K562 (cell line): ENCODE measurements around the gene NBPF12. TPM values are rescaled to one million over a fixed set of nuclear protein-coding genes. Genes with fewer than 3 reads are reported as not detected.
A peak's percentile ranks its signal among the peaks of the same experiment; 100 is the strongest.
"Not testable (repeated sequence)": the region's sequence is repeated elsewhere in the genome, so short reads cannot be mapped to it uniquely, and the experiment has no call there.

Experiments
- ATAC-seq: fragments of 200-7000 bp; cut with Tn5 transposase; 3 replicates; pipeline ENCODE4 v1.9.1; 2020; ENCODE audit warnings: moderate library complexity
- BruUV-seq: library from RNA; stranded (reverse); fragments of 400-500 nt; replicated peaks from 2 replicates; lab custom pipeline; 2021; lab: Mats Ljungman, UMichigan
- CTCF ChIA-PET: fragments of 300-600 bp; formaldehyde crosslinking; extraction: SDS; loops from one replicate; lab custom pipeline; 2021; ENCODE audit warnings: low intra/inter-chr PET ratio; lab: Yijun Ruan, JAX
- POLR2A ChIA-PET: fragments of 300-600, 350-650 bp; sonication (Branson Sonifier 250); formaldehyde crosslinking; extraction: SDS; loops from one replicate; lab custom pipeline; 2021; ENCODE audit warnings: antibody characterized with exemption, inconsistent platforms; lab: Yijun Ruan, JAX
- DNase-seq, 4 experiments: peaks; one replicate each; pipeline versions ENCODE4 v3.0.0 to v3.0.0-alpha.2; 2011 to 2018; ENCODE audit warnings: low spot score in 3 of 4, mixed read lengths in 3 of 4; ENCODE audit errors: extremely low read depth in 1 of 4
- FAIRE-seq: peaks from 2 replicates; lab custom pipeline; 2011; peaks lifted over from hg19 to GRCh38; lab: Jason Lieb, UNC
- H2AFZ ChIP-seq: 2 replicates; pipeline ENCODE4 v1.6.0; 2011; ENCODE audit warnings: low read depth, low read length, control low read depth, inconsistent platforms
- H3K27ac ChIP-seq: fragments of 200-600 bp; 3 replicates; pipeline ENCODE4 v1.8.0; 2011; ENCODE audit warnings: low read depth, mild to moderate bottlenecking, control low read depth, inconsistent platforms, low read length, moderate library complexity, mixed read lengths; ENCODE audit errors: extremely low read depth
- H3K27me3 ChIP-seq, 2 experiments: fragments of 300-600 bp in 1 of 2; 2 replicates in 1 of 2; 3 replicates in 1 of 2; pipeline versions ENCODE4 v1.6.0 to v1.8.0; 2011; ENCODE audit warnings: inconsistent platforms in 2 of 2, low read length in 2 of 2, mild to moderate bottlenecking in 1 of 2, mixed read lengths in 1 of 2, moderate library complexity in 1 of 2; ENCODE audit not compliant: control insufficient read depth in 2 of 2, insufficient read depth in 2 of 2
- H3K36me3 ChIP-seq: fragments of 300-600 bp; 3 replicates; pipeline ENCODE4 v1.8.0; 2011; ENCODE audit warnings: mild to moderate bottlenecking, low read length, inconsistent platforms; ENCODE audit not compliant: control insufficient read depth, insufficient read depth
- H3K4me1 ChIP-seq, 2 experiments: fragments of 200-600 bp in 1 of 2; replicated peaks in 1 of 2; 2 replicates in 1 of 2; 3 replicates in 1 of 2; pipeline versions ENCODE4 v1.5.1 to v1.8.0; 2011; ENCODE audit warnings: inconsistent platforms in 2 of 2, low read length in 2 of 2, mild to moderate bottlenecking in 1 of 2, mixed read lengths in 1 of 2, moderate library complexity in 1 of 2; ENCODE audit not compliant: control insufficient read depth in 2 of 2, insufficient read depth in 2 of 2
- H3K4me2 ChIP-seq: 2 replicates; pipeline ENCODE4 v1.6.1; 2011; ENCODE audit warnings: low read length, control low read depth, inconsistent platforms, mixed read lengths; ENCODE audit not compliant: insufficient read depth
- H3K4me3 ChIP-seq: fragments of 200-600 bp; sonication (generic), shearing (Covaris generic); 2 replicates; pipeline ENCODE4 v1.5.1; 2016; ENCODE audit warnings: control low read depth, inconsistent platforms
- H3K79me2 ChIP-seq: fragments of 200-600 bp; 3 replicates; pipeline ENCODE4 v1.8.0; 2011; ENCODE audit warnings: low read length, inconsistent platforms; ENCODE audit not compliant: control insufficient read depth, insufficient read depth
- H3K9ac ChIP-seq, 2 experiments: 2 replicates each; pipeline versions ENCODE4 v1.6.0 to v1.6.1; 2011; ENCODE audit warnings: low read depth in 2 of 2, low read length in 2 of 2, control low read depth in 1 of 2, inconsistent platforms in 1 of 2, mild to moderate bottlenecking in 1 of 2, mixed read lengths in 1 of 2; ENCODE audit not compliant: insufficient read depth in 1 of 2
- H3K9me1 ChIP-seq: one replicate; pipeline ENCODE4 v1.6.0; 2011; ENCODE audit warnings: inconsistent platforms, mild to moderate bottlenecking, low read length, moderate library complexity; ENCODE audit not compliant: control insufficient read depth, insufficient read depth
- H3K9me3 ChIP-seq: replicated peaks from 2 replicates; pipeline ENCODE4 v1.5.1; 2011; ENCODE audit warnings: low read depth, low read length, inconsistent platforms; ENCODE audit not compliant: control insufficient read depth, insufficient read depth
- H4K20me1 ChIP-seq: replicated peaks from 2 replicates; pipeline ENCODE4 v1.6.1; 2011; ENCODE audit warnings: low read length, inconsistent platforms, mixed read lengths; ENCODE audit not compliant: control insufficient read depth, insufficient read depth
- NR2C1 ChIP-seq, 2 experiments: fragments of 450-650 bp; IDR thresholded peaks; 2 replicates each; pipeline ENCODE4 v1.6.1; 2017; ENCODE audit warnings: mild to moderate bottlenecking in 2 of 2, antibody characterized with exemption in 1 of 2, inconsistent platforms in 1 of 2, missing compliant biosample characterization in 1 of 2, missing genetic modification characterization in 1 of 2
- WGBS: fragments of 100-300 bp; shearing (Covaris generic); methylation state at CpG from one replicate; pipeline ENCODE4 v1.1.6; 2016; ENCODE audit warnings: low coverage, mixed read lengths; ENCODE audit not compliant: insufficient coverage; ENCODE audit errors: missing lambda C conversion rate; 5-methylcytosine and 5-hydroxymethylcytosine counted together
- in situ Hi-C: fragments of 300-500 bp; cut with MboI; formaldehyde crosslinking; loops from 4 replicates; pipeline ENCODE4 v1.15.0; 2018; ENCODE audit warnings: inconsistent platforms, mixed read lengths
- intact Hi-C: fragments of 100-400 bp; cut with micrococcal nuclease; formaldehyde crosslinking; loops from 2 replicates; pipeline ENCODE4 v1.14.2; 2022
- polyA plus RNA-seq, 8 experiments: library from polyadenylated mRNA; depleted of rRNA in 4 of 8; stranded (reverse) in 5 of 8; unstranded in 3 of 8; fragments of >200 nt; fragmentation: Nextera tagmentation in 2 of 8; fragmentation: Illumina TruSeq in 1 of 8; extraction: Ambion mirVana in 2 of 8; extraction: Trizol in 1 of 8; gene quantifications; 2 replicates each; pipeline versions ENCODE4 v1.2.1 to v1.2.3, GENCODE V29; 2011 to 2014; ENCODE audit warnings: inconsistent platforms in 1 of 8, missing spikeins in 1 of 8
- total RNA-seq, 7 experiments: library from RNA; depleted of rRNA in 6 of 7; stranded (reverse); fragments of >200 nt in 6 of 7; fragmentation: Illumina TruSeq in 2 of 7; extraction: Trizol in 2 of 7; gene quantifications; 2 replicates each; pipeline versions ENCODE4 v1.2.1 to v1.2.3, GENCODE V29; 2011 to 2021; ENCODE audit warnings: low replicate concordance in 1 of 7
- TF ChIP-seq, protein P1 (sequence below): fragments of 450-650 bp; conservative IDR thresholded peaks from 2 replicates; pipeline ENCODE4 v1.6.1; 2016; ENCODE audit warnings: missing genetic modification characterization, low read depth, mild to moderate bottlenecking, missing compliant biosample characterization, moderate library complexity
- TF ChIP-seq, protein P2 (sequence below): fragments of 450-650 bp; IDR thresholded peaks from 2 replicates; pipeline ENCODE4 v1.6.1; 2016; ENCODE audit warnings: missing biosample characterization, missing genetic modification characterization

NBPF12 gene
- total and polyA plus RNA-seq, 9 of the 15 experiments (the other 6 are each of a cell fraction or from before 2014, with no cell fraction given), result 2.4 to 14.5 (median 8.2) TPM

GRCh38 chr1:146948127-146948526 lies 10.0 kb downstream of the NBPF12 start (continued):
- TF ChIP-seq NR2C1 (IDR thresholded peaks at IDR 0.05), result not testable (repeated sequence)
- 0 out of 2 replicates have a peak, but pooled peaks have one; percentile 30 for TF ChIP-seq NR2C1 (tag; IDR thresholded peaks at IDR 0.05)
- TF ChIP-seq, protein P1, sequence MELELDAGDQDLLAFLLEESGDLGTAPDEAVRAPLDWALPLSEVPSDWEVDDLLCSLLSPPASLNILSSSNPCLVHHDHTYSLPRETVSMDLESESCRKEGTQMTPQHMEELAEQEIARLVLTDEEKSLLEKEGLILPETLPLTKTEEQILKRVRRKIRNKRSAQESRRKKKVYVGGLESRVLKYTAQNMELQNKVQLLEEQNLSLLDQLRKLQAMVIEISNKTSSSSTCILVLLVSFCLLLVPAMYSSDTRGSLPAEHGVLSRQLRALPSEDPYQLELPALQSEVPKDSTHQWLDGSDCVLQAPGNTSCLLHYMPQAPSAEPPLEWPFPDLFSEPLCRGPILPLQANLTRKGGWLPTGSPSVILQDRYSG (tag), result peak; percentile 61; the same call in 1 of the 2 replicates
- TF ChIP-seq, protein P2, sequence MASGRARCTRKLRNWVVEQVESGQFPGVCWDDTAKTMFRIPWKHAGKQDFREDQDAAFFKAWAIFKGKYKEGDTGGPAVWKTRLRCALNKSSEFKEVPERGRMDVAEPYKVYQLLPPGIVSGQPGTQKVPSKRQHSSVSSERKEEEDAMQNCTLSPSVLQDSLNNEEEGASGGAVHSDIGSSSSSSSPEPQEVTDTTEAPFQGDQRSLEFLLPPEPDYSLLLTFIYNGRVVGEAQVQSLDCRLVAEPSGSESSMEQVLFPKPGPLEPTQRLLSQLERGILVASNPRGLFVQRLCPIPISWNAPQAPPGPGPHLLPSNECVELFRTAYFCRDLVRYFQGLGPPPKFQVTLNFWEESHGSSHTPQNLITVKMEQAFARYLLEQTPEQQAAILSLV (tag), result 0 out of 2 replicates have a peak, but pooled peaks have one; percentile 40
- TF ChIP-seq, all 486 proteins: peak for 11; not testable (repeated sequence) for 475

- H3K9ac ChIP-seq, H4K20me1 ChIP-seq, intact Hi-C loops, H3K27me3 ChIP-seq, FAIRE-seq, H3K27ac ChIP-seq, H2AFZ ChIP-seq, CTCF ChIA-PET, BruUV-seq, in situ Hi-C loops, ATAC-seq, H3K36me3 ChIP-seq, POLR2A ChIA-PET, H3K9me1 ChIP-seq, H3K4me3 ChIP-seq, H3K79me2 ChIP-seq, DNase-seq, H3K4me1 ChIP-seq, H3K9me3 ChIP-seq, H3K4me2 ChIP-seq: not testable (repeated sequence)
- 92% methylated on average over 2 of the region's 2 CpGs for WGBS
These were observed 26.2 kb downstream of the NBPF12 start for GRCh38 chr1:146964340-146964739.
